HTR-8/SVneo (cell line): Measurements from ENCODE around the gene PCDH7.

Experiments
- DNase-seq: peaks from one replicate; pipeline ENCODE4 v3.0.0; 2011; ENCODE audit warnings: low spot score, mixed read lengths; ENCODE audit not compliant: insufficient read length
- FAIRE-seq: peaks from 2 replicates; lab custom pipeline; 2011; peaks lifted over from hg19 to GRCh38; lab: Jason Lieb, UNC

PCDH7 gene

DNA sequence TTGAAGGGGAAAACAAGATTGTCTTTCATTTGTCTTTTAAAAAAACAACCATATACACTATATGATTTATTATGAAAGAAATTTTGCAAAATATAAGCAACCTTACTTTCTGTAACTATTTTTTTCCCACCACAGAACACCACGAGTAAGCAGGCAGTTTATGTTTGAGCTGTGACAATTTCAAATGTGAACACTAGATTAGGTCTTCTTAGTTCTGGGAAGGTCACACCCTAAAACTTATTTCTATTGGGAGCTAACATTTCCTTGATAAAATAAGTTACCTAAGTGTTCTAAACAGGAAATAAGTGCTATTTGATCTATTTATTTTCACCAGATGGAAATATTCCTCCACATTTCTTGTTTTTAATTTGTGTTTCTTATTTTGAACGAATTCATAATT is 50.6 kb downstream of the PCDH7 start:
- no peak for DNase-seq
- no peak for FAIRE-seq

DNA sequence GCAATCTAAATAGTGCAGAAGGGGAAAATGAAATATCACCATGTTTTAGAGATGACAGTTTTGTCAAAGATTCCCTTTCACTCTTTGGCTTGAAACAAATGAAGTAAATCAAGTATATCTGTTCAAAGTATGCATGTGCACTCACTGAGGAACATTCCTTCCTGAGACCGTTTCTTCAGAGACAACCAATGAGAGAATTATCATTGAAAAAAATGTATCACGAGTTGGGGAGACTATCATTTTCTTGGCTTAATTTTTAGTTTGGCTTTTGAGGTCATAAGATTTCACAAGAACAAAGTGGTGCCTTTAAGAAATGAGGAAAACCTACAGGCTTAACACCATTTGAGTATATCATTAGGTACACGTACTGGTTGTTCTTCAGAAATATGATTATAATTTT is 56.3 kb downstream of the PCDH7 start:
- no peak for FAIRE-seq
- DNase-seq, result no peak

DNA sequence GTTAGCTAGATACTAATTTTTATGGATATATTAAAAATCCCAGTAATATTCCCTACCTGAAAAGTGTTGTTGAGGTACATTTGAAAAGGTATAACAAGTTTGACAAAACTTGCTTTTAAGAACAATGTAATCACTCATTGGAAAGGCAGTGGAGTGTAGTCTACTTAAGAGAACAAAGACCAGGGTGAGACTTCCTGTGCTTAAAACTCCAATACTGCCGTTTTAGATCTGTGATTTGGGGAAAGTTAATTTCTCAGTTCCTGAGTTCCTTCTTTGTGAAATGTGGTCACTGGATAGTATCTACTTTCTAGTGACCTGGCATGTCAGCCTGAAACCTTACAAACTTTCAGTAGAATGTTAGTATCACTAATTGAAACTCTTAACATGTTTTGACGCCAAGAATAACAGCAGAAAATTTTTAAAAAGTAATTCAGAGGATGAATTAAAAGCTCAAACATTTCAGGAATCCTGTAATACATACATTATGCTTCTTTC is 56.8 kb downstream of the PCDH7 start:
- no peak for DNase-seq
- no peak for FAIRE-seq
